Testis (tissue), 3 donors: Measurements from ENCODE around the gene MYO1D. TPM values are rescaled to one million over a fixed set of nuclear protein-coding genes. Genes with fewer than 3 reads are reported as not detected.

ENCODE experiments used
- DNase-seq: peaks from one replicate; pipeline ENCODE4 v3.0.0-alpha.2; 2019
- H3K27ac ChIP-seq, 2 donors: fragments of 200-600 bp; sonication (generic); one replicate each; pipeline ENCODE4 v1.5.1; 2019
- H3K27me3 ChIP-seq: fragments of 200-600 bp; sonication (generic); one replicate; pipeline ENCODE4 v1.5.1; 2019
- H3K36me3 ChIP-seq: fragments of 200-600 bp; sonication (generic); one replicate; pipeline ENCODE4 v1.5.1; 2017; ENCODE audit warnings: low read depth; ENCODE audit errors: missing control alignments
- H3K4me1 ChIP-seq: fragments of 200-600 bp; sonication (generic); one replicate; pipeline ENCODE4 v1.5.1; 2019
- H3K4me3 ChIP-seq, 2 donors: fragments of 200-600 bp; sonication (generic); one replicate each; pipeline ENCODE4 v1.5.1; 2017 to 2019
- H3K9me3 ChIP-seq: fragments of 200-600 bp; sonication (generic); one replicate; pipeline ENCODE4 v1.5.1; 2017
- CTCF ChIP-seq, 3 experiments: fragments of 450-650 bp in 2 of 3; fragments of 200-600 bp in 1 of 3; sonication (generic) in 1 of 3; IDR thresholded peaks; one replicate each; pipeline ENCODE4 v1.5.1; 2016 to 2019; ENCODE audit warnings: antibody characterized with exemption in 3 of 3, mild to moderate bottlenecking in 2 of 3, moderate library complexity in 1 of 3
- POLR2A ChIP-seq: fragments of 450-650 bp; IDR thresholded peaks from one replicate; pipeline ENCODE4 v1.6.1; 2017; ENCODE audit warnings: antibody characterized with exemption, mild to moderate bottlenecking, moderate library complexity
- WGBS, 2 donors: methylation state at CpG; one replicate each; pipeline ENCODE4 v1.1.5; 2018; 5-methylcytosine and 5-hydroxymethylcytosine counted together
- intact Hi-C: fragments of 100-400 bp; cut with DNase I; formaldehyde crosslinking; loops from one replicate; pipeline ENCODE4 v1.15.1; 2023; ENCODE audit warnings: low total_unique reads
- polyA plus RNA-seq: library from polyadenylated mRNA; stranded (reverse); fragments of 350-450 nt; fragmentation: Illumina TruSeq; extraction: RNeasy Lipid Tissue Mini Kit (QIAGEN cat#74804); gene quantifications from one replicate; pipeline ENCODE4 v1.2.3, GENCODE V29; 2014; ENCODE audit warnings: low read depth, low replicate concordance; ENCODE audit not compliant: insufficient read depth
- total RNA-seq, 2 donors: library from RNA; depleted of rRNA; stranded (reverse); fragments of >200 nt; gene quantifications; one replicate each; pipeline ENCODE4 v1.2.3, GENCODE V29; 2016

The MYO1D gene
- total and polyA plus RNA-seq, 3 donors from 2014 or later = 29.5 to 34.1 (median 33.6) TPM

GRCh38 chr17:32516450-32516849 is 360.5 kb downstream of the MYO1D start:
- H3K36me3 ChIP-seq = no peaks in the 10 kb centered on the region
- no peaks in the 10 kb centered on the region for H3K27me3 ChIP-seq
- intact Hi-C loops = no loop called here
- no peak for TF ChIP-seq CTCF (IDR thresholded peaks at IDR 0.05)
- no peak for TF ChIP-seq POLR2A
- H3K9me3 ChIP-seq = no peaks in the 10 kb centered on the region
- no peak overlapping the region for H3K4me3 ChIP-seq
- 20 to 21% methylated on average over 2 of the region's 2 CpGs for WGBS, 2 donors
- no peak overlapping the region for H3K27ac ChIP-seq
- H3K4me1 ChIP-seq = peaks cover 5% of the 10 kb centered on the region
- no peak for DNase-seq

- H3K27me3 ChIP-seq = no peaks in the 10 kb centered on the region
- no peaks in the 10 kb centered on the region for H3K9me3 ChIP-seq
- WGBS, 2 donors = 86 to 87% methylated on average over 4 of the region's 4 CpGs
- no peak overlapping the region for H3K4me3 ChIP-seq
- TF ChIP-seq CTCF (IDR thresholded peaks at IDR 0.05) (no peak), POLR2A (no peak)
- intact Hi-C loops = no loop called here
- H3K4me1 ChIP-seq = peaks cover 5% of the 10 kb centered on the region
- no peak overlapping the region for H3K27ac ChIP-seq
- DNase-seq = no peak
- H3K36me3 ChIP-seq = no peaks in the 10 kb centered on the region
These were observed 361.1 kb downstream of the MYO1D start for GRCh38 chr17:32515677-32516383.

- H3K9me3 ChIP-seq = no peaks in the 10 kb centered on the region
- no peak overlapping the region for H3K4me3 ChIP-seq
- H3K27me3 ChIP-seq = no peaks in the 10 kb centered on the region
- no peaks in the 10 kb centered on the region for H3K4me1 ChIP-seq
- H3K27ac ChIP-seq = no peak overlapping the region
- DNase-seq = no peak
- intact Hi-C loops = no loop called here
- 52 to 61% methylated on average over 4 of the region's 4 CpGs for WGBS, 2 donors
- TF ChIP-seq CTCF (IDR thresholded peaks at IDR 0.05) = no peak
- TF ChIP-seq POLR2A = no peak
- H3K36me3 ChIP-seq = no peaks in the 10 kb centered on the region
These were observed 362.3 kb downstream of the MYO1D start for GRCh38 chr17:32514606-32515005.

- H3K4me1 ChIP-seq = no peaks in the 10 kb centered on the region
- no peaks in the 10 kb centered on the region for H3K27me3 ChIP-seq
- no peak overlapping the region for H3K4me3 ChIP-seq
- no peak overlapping the region for H3K27ac ChIP-seq
- intact Hi-C loops = no loop called here
- H3K36me3 ChIP-seq = no peaks in the 10 kb centered on the region
- TF ChIP-seq POLR2A (no peak), CTCF (IDR thresholded peaks at IDR 0.05) (no peak)
- no peaks in the 10 kb centered on the region for H3K9me3 ChIP-seq
- no peak for DNase-seq
- WGBS, 2 donors = 86 to 96% methylated on average over 3 of the region's 3 CpGs
These were observed 363.3 kb downstream of the MYO1D start for GRCh38 chr17:32513579-32513978.

- intact Hi-C loops = no loop called here
- 100% methylated on average over 2 of the region's 2 CpGs for WGBS, 2 donors
- Histone ChIP-seq H3K9me3 (no peaks in the 10 kb centered on the region), H3K4me3 (no peak overlapping the region), H3K4me1 (no peaks in the 10 kb centered on the region), H3K27ac (no peak overlapping the region), H3K36me3 (no peaks in the 10 kb centered on the region), H3K27me3 (no peaks in the 10 kb centered on the region)
- no peak for DNase-seq
- no peak for TF ChIP-seq CTCF (IDR thresholded peaks at IDR 0.05)
- no peak for TF ChIP-seq POLR2A
These were observed 364.6 kb downstream of the MYO1D start for GRCh38 chr17:32512328-32512727.
